ENCODE results near the gene ACTL6B.
A peak's percentile ranks its signal among the peaks of the same experiment; 100 is the strongest.
"Not testable (repeated sequence)": the region's sequence is repeated elsewhere in the genome, so short reads cannot be mapped to it uniquely, and the experiment has no call there.

ACTL6B gene

DNA sequence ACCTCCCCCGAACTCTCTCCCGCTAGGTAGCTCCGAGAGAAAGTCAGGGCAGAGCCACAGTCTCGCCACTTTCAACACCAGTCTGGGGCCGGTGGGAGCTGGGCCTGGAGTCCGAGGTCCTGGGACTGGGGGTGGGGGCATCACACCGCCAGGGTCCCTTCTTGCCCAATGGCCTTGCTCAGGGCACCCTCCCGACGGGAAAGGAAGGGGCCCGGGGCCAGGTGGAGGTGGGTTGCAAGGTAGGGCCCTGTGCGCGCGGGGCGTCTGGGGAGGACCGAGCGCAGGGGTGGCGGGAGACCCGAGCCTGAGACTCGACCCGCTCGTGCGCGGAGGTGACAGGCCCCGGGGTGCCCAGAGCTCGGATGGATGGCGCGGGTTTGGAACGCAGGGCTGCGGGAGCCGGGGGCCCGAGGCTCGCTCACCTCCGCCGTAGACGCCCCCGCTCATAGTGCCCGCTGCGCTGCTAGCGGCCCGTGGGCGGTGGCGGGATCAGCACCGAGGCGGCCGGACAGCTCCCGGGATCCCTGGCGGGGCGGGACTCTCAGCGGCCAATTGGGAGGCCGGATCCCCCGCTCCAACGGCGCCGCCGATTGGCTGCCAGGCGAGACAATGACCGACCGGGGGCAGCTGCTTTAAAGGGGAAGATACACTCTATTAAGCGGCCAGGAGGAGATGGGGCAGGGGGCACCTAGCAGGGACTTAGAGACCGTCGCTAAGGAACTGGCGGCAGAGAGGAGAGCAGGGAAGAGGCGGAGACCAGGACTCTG is at the start of gene ACTL6B:
Gene ACTL6B (minus strand): TSS at position 541 of the 767 bp plus-strand sequence. CDS start 94 bp downstream, at position 447.
- DNase-seq: peak in 50 of 56 donors; percentile 12 to 88 (median 51)

DNA sequence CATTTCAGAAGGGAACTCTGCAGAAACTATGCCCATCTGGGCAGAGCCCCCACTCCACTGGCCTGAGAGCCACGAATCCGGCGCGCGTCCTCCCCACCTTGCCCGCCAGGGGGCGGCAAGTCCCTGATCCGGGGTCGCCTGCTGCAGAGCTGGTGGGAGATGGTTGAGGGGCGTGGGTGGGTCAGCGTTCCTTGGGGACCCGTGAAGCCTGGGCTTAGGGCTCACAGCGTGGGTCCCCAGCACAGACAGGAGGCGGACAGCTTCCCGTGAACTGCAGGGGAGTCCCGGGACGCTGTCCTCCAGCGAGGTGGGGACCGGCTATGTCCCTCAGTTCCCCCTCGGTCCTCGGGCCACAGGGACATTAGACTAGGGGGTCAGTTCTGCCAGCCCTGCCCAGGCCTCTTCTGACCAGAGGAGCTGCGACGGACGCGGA is 49.1 kb upstream of the ACTL6B start:
- peak in 51 of 56 donors; percentile 28 to 85 (median 62) for DNase-seq

DNA sequence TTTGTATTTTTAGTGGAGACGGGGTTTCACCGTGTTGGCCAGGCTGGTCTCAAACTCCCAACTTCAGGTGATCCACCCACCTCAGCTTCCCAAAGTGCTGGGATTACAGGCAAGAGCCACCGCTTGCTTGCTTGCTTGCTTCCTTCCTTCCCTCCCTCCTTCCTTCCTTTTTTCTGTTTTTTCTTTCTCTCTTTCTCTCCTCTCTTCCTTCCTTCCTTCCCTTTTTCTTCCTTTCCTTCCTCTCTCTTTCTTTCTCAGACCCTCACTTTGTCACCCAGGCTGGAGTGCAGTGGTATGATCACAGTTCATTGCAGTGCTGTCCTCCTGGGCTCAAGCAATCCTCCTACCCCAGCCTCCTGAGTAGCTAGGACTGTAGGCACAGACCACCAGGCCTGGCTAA is 44.8 kb upstream of the ACTL6B start:
- not testable (repeated sequence) for DNase-seq

DNA sequence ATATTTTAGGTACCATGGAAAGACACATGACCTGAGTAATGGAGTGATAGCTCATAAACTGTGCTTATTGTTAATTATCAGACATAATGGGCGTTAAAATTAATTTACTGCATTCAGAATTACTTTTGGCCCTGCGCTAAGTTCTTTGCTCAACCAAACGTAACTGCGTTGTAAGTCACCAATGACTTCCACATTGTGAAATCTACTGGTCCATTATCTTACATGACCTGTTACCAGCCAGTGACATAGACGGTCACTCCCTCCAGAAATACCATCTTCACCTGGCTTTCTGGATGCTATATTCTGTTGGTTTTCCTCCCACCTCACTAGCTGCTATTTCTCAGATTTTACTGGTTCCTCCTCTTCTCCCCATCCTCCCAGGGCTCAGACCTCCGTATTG is 42.8 kb upstream of the ACTL6B start:
- no peak for DNase-seq

DNA sequence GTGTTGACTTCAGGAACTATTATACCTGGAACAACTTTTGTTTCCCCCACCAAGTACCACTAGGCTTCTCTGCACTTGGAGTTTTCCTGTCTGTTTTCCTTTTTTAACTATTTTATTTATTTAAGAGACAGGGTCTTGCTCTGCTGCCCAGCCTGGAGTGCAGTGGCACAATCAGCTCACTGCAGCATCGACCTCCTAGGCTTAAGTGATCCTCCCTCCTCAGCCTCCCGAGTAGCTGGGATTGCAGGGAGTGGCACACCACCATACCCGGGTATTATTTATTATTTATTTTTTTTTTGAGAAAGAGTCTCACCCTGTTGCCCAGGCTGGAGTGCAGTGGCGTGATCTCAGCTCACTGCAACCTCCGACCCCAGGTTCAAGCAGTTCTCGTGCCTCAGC is 39.9 kb upstream of the ACTL6B start:
- DNase-seq: no peak

DNA sequence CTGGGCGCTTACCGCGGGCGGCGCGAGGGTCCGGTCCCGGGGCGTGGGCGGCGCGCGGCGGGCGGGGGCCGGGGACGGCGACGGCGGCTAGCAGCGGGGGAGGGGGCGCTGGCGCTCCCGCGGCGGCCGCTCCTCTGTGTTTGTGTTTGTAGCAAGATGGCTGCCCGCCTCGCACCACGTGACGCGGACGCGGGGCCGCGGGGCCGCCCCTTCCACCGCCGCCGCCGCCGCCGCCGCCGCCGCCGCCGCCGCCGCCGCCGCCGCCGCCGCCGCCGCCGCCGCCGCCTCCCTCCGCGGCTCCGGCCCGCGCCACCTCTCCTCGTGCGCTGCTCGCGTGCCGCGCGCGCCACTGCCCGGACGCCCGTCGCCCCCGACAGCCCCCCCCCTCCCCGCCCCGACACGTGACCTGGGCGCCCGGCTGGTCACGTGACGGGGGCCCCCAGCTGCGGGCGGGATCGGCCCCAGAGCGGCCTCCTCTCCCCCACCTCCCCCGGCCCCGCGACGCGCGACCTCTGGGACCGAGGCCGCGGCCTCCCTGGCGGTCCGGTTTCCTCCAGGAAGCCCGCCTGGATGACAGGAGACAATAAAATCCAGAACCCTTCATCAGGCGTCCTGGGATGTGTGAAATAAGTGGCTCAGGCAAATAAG is 38.0 kb upstream of the ACTL6B start, which contains the start of gene GIGYF1:
Gene GIGYF1 (minus strand): TSS at position 153 of the 648 bp plus-strand sequence. CDS start 6,012 bp downstream, outside the sequence.
- DNase-seq: peak in 50 of 56 donors; percentile 19 to 81 (median 68)

DNA sequence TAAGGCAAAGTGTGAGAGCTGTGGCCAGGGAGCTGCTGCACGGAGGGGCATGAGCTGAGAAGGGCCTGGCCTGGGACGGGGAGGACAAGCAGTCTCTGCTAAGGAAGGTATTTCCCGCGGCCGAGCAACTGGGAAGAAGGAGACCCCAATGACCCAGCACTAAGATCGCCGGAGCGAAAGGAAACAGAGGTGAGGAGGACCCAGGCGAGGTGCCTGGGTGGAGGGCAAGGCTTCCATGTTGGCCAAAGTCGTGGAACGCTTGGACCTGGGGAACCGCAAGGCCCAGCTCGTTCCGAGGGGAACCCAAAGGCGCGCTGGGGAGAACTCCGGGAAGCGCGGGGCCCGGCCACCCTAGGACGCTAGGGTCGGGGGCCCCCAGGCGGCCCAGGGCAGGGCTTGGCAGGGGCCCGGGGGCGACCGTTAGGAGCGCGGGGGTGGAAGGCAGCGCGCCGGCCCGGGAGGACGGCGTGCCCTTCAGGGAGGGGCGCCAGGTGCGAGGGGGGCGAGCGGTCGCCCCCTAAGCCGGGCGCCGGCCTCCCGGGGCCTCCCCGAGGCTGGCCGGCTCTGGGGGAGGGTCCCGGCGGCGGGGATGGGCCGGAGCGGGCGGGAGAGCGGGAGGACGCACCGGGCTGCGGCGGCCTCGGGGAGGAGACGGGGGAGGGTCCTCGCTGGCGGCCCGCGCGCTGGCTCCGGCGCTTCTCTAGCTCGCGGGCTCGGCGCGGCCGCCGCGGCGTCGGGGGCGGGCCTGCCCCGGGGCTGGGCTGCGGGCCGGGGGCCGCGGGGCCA is 37.3 kb upstream of the ACTL6B start:
- DNase-seq: peak in 2 of 56 donors; percentile 9 to 31

DNA sequence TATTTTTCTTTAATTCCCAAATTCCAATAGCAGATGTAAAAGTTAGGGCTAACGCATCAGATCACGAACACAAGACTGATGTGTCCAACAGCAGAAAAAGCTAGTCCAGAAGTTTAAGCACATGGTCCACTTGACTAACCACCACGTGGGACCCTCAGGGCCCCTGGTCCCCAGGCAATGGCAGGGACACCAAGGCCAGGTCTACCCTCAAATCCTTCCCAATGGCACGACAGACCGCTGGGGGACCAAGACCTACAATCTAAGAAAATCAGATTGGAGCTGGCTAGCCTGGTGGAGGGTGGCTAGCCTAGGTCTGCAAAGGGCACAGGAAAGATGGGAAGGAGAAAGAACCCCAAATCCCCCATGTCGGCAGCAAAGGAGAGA is 36.3 kb upstream of the ACTL6B start:
- DNase-seq: no peak

DNA sequence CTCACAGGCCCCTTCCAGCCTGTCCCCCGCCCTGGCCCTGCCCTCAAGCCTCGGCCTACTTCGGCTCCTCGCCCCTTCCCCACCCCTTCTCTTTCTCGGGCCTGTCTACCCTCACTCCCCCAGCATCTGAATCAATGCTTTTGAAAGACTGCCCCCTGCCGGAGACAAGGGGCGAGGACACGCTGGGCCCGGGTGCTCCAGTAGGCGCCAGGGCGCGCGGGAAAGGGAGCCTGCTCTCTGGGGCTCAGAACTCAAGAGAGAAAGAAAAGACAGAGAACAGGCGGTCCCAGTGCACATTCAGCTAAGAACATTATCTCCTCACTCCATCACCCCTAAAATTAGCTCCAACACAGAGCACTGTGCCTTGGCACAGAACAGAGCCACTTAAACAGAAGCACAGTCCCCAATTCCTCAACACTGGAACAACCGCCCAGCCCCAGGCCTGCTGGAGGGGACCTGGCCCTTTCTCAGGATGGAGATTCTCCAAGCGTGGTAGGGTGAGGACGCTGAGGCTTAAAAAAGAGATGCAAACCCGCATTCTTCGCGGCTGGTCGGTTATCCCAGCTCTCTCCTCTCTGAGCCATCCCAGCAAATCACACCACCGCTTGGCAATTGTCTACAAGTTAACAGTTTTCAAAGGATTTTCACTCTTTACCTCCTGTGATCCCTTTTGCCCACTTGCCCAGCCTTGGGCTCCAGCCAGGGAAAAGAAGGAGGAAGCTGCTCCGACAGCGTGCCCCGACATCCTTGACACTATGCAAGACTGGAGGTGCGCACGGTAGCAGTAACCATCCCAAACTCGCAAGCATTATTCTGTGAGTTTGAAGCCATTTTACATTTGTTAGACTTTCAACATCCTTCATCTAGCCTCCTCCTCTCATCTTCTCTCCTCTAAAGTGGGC is 35.7 kb upstream of the ACTL6B start:
- peak in 51 of 56 donors; percentile 15 to 88 (median 64) for DNase-seq

DNA sequence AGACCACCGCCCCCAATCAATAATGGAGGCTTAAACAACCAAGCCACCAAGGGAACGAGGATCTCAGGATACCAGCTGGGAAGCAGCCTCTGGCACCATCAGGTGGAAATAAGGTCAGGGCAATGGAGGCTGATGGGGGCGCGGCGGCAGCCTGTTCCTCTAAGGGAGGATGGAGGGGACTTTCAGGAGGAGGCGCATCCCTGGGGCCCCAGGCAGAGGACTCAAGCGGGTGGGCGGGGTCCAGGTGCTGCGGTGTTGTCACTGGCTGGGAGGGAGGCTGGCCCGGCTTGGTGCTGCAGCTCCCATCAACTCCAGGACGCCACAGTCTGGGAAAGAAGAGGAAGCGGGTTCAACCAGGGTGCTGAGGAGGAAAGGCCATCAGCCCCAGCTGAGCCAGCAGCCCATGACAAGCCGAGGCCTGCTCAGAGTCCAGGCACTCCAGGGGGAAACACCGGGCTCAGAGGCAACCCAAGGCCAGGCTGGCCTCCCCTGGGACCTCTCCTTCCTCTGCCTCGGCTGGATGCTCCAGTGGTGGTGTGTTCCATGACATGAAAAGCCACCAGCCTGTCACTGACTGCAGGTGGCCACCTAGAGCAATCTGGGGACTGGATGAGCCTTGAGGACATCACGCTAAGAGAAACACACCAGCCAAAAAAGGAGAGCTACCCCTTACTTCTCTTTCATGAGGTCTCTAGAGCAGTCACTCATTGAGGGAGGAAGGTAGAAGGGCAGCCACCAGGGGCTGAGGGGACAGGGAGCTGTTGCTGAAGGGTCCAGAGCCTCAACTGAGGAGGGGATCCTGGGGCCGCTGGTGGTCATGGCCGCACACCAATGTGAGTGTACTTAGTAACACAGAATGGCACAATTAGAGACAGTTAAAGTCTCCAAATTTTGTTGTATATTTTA is 33.2 kb upstream of the ACTL6B start:
- DNase-seq: no peak

DNA sequence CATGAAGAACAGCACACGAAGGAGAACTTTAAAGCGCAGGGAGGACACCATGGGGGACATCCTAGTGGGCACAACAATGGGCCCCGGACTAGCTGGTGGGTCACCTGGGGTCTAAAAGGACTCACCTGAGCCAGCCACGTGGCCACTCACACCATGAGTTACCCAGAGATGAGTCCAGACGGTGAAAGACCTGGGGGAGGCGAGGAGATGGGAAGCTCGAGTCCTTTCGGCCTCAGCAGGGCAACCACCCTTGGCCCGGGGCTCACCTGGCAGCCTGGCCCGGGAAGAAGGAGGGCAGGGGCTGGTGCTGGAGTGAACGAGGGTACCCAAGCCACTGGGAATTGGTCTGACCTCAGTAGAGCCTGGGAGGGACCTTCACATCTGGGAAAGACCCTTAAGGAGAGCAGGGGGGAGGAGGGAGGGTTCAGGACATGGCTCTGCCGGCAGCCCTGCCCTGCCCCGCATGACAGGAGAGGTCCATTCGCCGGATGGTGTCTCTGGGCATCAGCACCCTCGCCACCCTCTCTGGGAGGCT is 32.1 kb upstream of the ACTL6B start:
- DNase-seq: no peak

DNA sequence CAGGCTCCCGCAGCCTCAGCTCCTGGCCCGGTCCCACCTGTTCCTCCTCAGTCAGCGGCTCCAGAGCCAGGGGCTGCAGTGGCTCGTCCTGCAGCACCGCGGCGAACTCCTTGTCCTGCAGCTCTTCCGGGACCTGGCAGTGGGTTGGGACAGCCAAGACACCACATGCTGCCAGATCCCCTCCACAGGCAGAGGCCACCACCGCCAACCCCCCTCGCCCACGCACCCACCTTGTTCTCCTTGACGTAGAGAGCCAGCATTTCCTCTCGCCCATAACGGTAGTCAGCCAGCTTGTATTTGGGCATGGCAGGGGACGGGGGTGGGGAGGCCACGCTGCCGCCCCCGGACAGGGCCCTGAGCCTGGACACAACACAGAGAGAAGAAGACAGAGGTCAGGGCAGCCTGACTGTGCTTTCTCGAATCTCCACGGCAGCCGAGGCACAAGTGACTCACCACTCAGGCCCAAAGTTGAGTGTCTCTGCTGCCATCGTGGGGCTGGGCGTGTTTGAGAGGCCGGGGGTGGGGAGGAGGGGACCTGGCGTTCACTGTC is 31.6 kb upstream of the ACTL6B start:
- DNase-seq: no peak

DNA sequence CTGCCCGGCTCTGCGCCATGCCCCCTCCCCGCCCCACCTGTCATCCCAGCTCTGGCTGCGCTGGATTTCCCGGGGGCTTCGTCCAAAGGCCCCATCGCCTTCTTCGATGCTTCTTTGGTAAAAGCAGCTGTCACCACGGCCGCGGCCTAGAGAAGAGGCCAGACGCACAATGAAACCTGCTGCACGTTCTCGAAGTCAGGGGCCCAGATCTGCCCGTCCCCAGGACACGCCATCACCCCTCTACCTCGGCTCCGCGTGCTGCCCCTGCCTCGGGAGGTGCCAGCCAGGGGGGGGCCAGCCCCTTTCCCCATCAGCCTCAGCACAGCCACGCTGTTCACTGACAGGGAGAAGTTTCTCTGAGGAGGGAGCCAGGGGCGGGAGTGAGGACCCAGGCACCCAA is 31.0 kb upstream of the ACTL6B start:
- no peak for DNase-seq

DNA sequence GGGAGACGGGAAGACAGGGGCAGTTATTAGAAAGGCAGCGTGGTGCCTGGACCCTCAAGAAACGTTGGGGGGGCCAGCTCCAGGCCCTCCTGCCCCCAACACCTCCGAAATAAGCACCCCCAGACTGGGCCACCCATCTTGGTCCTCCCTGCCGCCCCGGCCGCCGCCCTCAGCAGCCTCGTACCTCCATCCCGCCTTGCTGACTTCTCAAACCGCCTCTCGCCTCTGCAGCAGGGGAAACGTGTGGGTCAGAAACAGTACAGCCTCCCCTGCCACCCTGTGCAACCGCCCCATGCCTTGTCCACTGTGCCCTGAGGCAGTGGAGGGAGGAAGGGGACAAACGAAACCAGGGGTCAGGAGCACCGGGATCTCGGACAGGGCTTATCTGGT is 30.6 kb upstream of the ACTL6B start:
- no peak for DNase-seq

DNA sequence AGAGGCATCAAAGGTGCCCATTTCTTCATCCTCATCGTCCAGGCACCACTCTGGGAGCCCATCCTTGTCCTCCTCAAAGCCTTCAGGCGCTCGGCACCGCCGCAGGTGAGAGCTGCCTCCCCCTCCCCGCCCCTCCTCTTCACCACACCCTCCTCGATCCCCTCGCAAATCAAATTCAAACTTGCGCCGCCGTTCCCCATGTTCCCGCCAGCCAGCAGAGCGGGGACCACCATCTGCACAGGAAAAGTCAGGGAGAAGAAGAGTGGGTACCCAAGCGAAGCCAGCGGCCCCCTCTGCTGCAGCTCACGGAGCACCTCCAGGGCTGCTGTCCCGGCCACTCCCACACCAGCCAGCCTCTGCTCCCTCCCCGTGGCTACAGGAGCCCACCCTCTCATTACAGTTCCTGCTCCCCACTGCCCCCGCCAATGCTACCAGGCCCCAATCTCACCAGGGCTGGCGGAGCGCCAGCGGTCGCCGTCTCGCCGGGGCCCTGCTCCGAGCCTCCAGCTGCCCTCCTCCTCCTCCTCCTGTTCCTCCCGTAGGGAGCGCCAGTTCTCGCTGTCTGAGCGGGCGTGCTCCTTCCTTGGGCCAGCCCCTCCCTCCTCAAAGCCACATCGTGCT is 30.1 kb upstream of the ACTL6B start:
- no peak for DNase-seq

DNA sequence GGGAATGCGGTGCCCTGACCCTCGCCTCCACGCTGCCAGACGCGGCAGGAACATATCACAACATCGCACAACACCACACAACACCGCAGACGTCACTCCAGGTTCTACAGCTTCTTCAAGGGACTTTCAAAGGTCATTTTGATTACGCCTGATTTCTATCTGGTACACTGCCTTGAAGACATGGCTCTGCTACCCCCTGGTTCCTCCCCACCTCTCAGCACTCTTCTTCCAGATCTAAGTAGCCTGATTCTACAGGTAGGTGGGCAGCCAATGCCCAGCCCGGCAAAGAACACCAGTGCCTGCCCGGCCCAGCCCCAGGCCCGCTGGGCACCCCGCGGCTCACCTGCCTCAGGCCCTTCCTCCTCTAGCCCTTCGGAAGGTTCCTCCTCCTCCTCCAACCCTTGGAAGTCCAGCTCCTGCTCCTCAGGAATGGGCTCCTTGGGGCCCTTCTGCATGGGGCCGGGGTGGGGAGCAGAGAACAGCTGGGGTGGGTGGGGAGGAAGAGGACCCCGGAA is 29.4 kb upstream of the ACTL6B start:
- DNase-seq: no peak

DNA sequence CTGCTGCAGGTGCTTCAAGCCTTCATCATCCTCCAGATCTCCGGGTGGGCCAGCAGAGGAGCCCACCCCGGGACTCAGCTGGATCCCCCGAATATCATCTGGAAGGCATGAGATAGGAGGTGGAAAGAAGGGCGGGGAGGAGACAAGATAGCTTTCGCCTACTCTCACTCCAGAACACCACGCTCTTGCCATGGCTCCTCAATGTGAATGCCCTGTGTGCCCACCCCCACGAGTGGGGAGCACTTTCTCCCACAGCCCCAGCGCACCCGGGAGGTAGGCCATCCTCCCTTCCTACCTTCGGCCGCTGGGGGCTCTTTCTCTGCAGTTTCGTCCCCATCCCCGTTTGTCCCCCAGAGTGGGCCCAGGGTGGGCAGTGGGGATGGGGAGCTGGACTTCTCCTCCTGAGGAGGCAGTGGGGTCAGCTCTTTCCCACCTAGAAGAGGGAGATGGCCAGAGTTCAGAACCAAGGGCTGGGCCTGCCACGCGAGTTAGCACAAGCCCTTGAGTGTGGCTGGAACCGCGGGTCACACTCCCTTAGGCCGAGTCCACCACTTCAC is 28.9 kb upstream of the ACTL6B start:
- no peak for DNase-seq

DNA sequence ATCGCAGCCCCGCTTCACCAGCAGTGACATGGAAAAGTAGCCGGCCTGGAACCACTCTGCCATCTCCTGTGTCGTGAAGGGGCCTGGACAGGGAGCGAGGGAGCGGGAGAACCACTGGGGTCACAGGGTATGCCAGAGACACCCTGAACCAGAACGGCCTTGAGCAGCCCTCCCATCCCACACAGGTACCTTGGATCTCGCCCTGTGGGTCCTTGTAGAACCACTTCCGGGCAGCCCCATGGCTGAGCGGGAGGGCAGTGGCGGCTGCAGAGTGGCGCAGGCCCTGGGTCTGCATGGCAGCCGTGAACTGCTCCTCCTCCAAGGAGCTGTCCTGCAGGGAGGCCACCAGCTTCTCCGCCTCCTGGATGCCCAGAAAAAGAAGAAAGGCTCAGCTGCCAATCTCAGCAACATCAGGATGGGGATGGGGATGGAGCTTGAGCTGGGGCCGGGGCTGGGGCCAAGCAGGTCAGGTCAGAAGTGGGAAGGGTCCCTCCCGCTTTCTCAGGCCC is 28.3 kb upstream of the ACTL6B start:
- no peak for DNase-seq
